GM12878 (cell line): Measurements from ENCODE around the gene CAPNS2. TPM values are rescaled to one million over a fixed set of nuclear protein-coding genes. Genes with fewer than 3 reads are reported as not detected.

Experiments used
- ATAC-seq: fragments of 200-7000 bp; cut with Tn5 transposase; 3 replicates; pipeline ENCODE4 v1.9.1; 2020; ENCODE audit warnings: mild to moderate bottlenecking, moderate library complexity
- BruUV-seq: library from RNA; stranded (reverse); fragments of 400-500 nt; replicated peaks from 2 replicates; lab custom pipeline; 2021; lab: Mats Ljungman, UMichigan
- CTCF ChIA-PET: fragments of 300-600 bp; sonication (Branson Sonifier 250); formaldehyde crosslinking; extraction: SDS; loops from one replicate; lab custom pipeline; 2021; ENCODE audit warnings: inconsistent platforms; lab: Yijun Ruan, JAX
- POLR2A ChIA-PET: fragments of 350-600 bp; formaldehyde crosslinking; extraction: SDS; loops from one replicate; lab custom pipeline; 2021; ENCODE audit warnings: inconsistent platforms; lab: Charles Lee
- RAD21 ChIA-PET: fragments of 300-600 bp; sonication (Branson Sonifier 250); formaldehyde crosslinking; loops from one replicate; lab custom pipeline; 2023; ENCODE audit warnings: antibody characterized with exemption; ENCODE audit not compliant: unreplicated experiment; lab: Charles Lee
- SMC1A ChIA-PET: fragments of 300-600 bp; sonication (Branson Sonifier 250); formaldehyde crosslinking; loops from one replicate; lab custom pipeline; 2023; ENCODE audit not compliant: unreplicated experiment, uncharacterized antibody; lab: Charles Lee
- DNase-seq: peaks from one replicate; pipeline ENCODE4 v3.0.0-alpha.2; 2011; ENCODE audit warnings: low read depth, low spot score
- FAIRE-seq: peaks from 3 replicates; lab custom pipeline; 2011; peaks lifted over from hg19 to GRCh38; lab: Jason Lieb, UNC
- H2AFZ ChIP-seq: 2 replicates; pipeline ENCODE4 v1.6.0; 2011; ENCODE audit warnings: low read depth, low read length, control low read depth; ENCODE audit not compliant: control insufficient read depth
- H3K27ac ChIP-seq: 2 replicates; pipeline ENCODE4 v1.5.1; 2011; ENCODE audit warnings: control low read depth; ENCODE audit not compliant: control insufficient read depth, insufficient read depth
- H3K27me3 ChIP-seq, 2 experiments: replicated peaks in 1 of 2; 2 replicates each; pipeline versions ENCODE4 v1.6.0 to v1.6.1; 2011; ENCODE audit warnings: low read length in 1 of 2; ENCODE audit not compliant: control insufficient read depth in 2 of 2, insufficient read depth in 2 of 2
- H3K36me3 ChIP-seq, 2 experiments: 2 replicates each; pipeline ENCODE4 v1.5.1; 2011; ENCODE audit warnings: low read length in 1 of 2; ENCODE audit not compliant: control insufficient read depth in 2 of 2, insufficient read depth in 2 of 2
- H3K4me1 ChIP-seq: 2 replicates; pipeline ENCODE4 v1.6.1; 2011; ENCODE audit warnings: mild to moderate bottlenecking, low read length, moderate library complexity, mixed read lengths; ENCODE audit not compliant: control insufficient read depth, insufficient read depth
- H3K4me2 ChIP-seq: 2 replicates; pipeline ENCODE4 v1.6.0; 2011; ENCODE audit warnings: control low read depth; ENCODE audit not compliant: control insufficient read depth, insufficient read depth
- H3K4me3 ChIP-seq: fragments of 200-600 bp; sonication (generic); 2 replicates; pipeline ENCODE4 v1.5.1; 2016
- H3K79me2 ChIP-seq: 2 replicates; pipeline ENCODE4 v1.6.0; 2011; ENCODE audit warnings: low read length; ENCODE audit not compliant: control insufficient read depth, insufficient read depth
- H3K9ac ChIP-seq: 2 replicates; pipeline ENCODE4 v1.8.0; 2011; ENCODE audit warnings: low read length, control low read depth, mixed read lengths; ENCODE audit not compliant: control insufficient read depth, insufficient read depth
- H3K9me3 ChIP-seq: replicated peaks from 3 replicates; pipeline ENCODE4 v1.5.1; 2011; ENCODE audit warnings: mild to moderate bottlenecking, low read length; ENCODE audit not compliant: control insufficient read depth, insufficient read depth
- H4K20me1 ChIP-seq: 2 replicates; pipeline ENCODE4 v1.6.0; 2011; ENCODE audit not compliant: control insufficient read depth, insufficient read depth
- BMI1 ChIP-seq: fragments of 450-650 bp; IDR thresholded peaks from 2 replicates; pipeline ENCODE4 v1.6.1; 2016; ENCODE audit warnings: mild to moderate bottlenecking, moderate library complexity, borderline replicate concordance
- CHD1 ChIP-seq: IDR thresholded peaks from 2 replicates; pipeline ENCODE4 v1.6.1; 2012; ENCODE audit warnings: low read depth, low read length, improper control_type of control experiment
- KDM1A ChIP-seq: fragments of 200-600 bp; sonication (generic); IDR thresholded peaks from 2 replicates; pipeline ENCODE4 v1.6.1; 2016; ENCODE audit warnings: borderline replicate concordance
- MTA2 ChIP-seq: fragments of 450-650 bp; IDR thresholded peaks from 2 replicates; pipeline ENCODE4 v1.6.1; 2016; ENCODE audit warnings: low read depth, mild to moderate bottlenecking, moderate library complexity
- NR2C1 ChIP-seq: fragments of 450-650 bp; IDR thresholded peaks from 2 replicates; pipeline ENCODE4 v1.6.1; 2017; ENCODE audit warnings: antibody characterized with exemption, mild to moderate bottlenecking, moderate library complexity
- SUZ12 ChIP-seq: fragments of 200-600 bp; sonication (generic); IDR thresholded peaks from one replicate; pipeline ENCODE4 v1.6.1; 2018; ENCODE audit warnings: antibody characterized with exemption, mild to moderate bottlenecking; ENCODE audit not compliant: unreplicated experiment
- TCF7 ChIP-seq: IDR thresholded peaks from 2 replicates; pipeline ENCODE4 v1.6.1; 2014; ENCODE audit warnings: antibody characterized with exemption, borderline replicate concordance
- WRNIP1 ChIP-seq: IDR thresholded peaks from 2 replicates; pipeline ENCODE4 v1.6.1; 2011; ENCODE audit warnings: low read depth, low read length, improper control_type of control experiment, borderline replicate concordance
- WGBS: methylation state at CpG from one replicate; pipeline ENCODE4 v1.1.6; 2016; ENCODE audit warnings: low lambda C conversion rate; ENCODE audit not compliant: insufficient replicate concordance, insufficient coverage; ENCODE audit errors: missing lambda C conversion rate; 5-methylcytosine and 5-hydroxymethylcytosine counted together
- in situ Hi-C: fragments of 300-500 bp; cut with MboI; formaldehyde crosslinking; loops from 9 replicates; pipeline ENCODE4 v1.14.3; 2018; ENCODE audit warnings: mixed read lengths
- intact Hi-C: fragments of 100-400 bp; cut with micrococcal nuclease; formaldehyde crosslinking; loops from one replicate; pipeline ENCODE4 v1.14.2; 2022; ENCODE audit not compliant: unreplicated experiment
- polyA plus RNA-seq, 11 experiments: library from polyadenylated mRNA; depleted of rRNA in 4 of 11; unstranded in 6 of 11; stranded (reverse) in 5 of 11; fragments of >200 nt; fragmentation: Nextera tagmentation in 4 of 11; fragmentation: Illumina TruSeq in 1 of 11; extraction: Ambion mirVana in 4 of 11; extraction: Trizol in 1 of 11; gene quantifications; 1 replicate in 1 of 11; 2 replicates in 10 of 11; pipeline versions ENCODE4 v1.2.1 to v1.2.3, GENCODE V29; 2011 to 2016; ENCODE audit warnings: inconsistent platforms in 2 of 11, missing spikeins in 2 of 11, low read depth in 1 of 11
- total RNA-seq, 4 experiments: library from RNA; depleted of rRNA in 3 of 4; stranded (reverse); fragments of >200 nt in 3 of 4; fragmentation: Illumina TruSeq in 1 of 4; extraction: Trizol in 1 of 4; gene quantifications; 2 replicates each; pipeline versions ENCODE4 v1.2.1 to v1.2.3, GENCODE V29; 2013 to 2021
- TF ChIP-seq, protein P1 (sequence below): fragments of 450-650 bp; IDR thresholded peaks from 2 replicates; pipeline ENCODE4 v1.6.1; 2017; ENCODE audit warnings: borderline replicate concordance
- TF ChIP-seq, protein P2 (sequence below), 3 experiments: IDR thresholded peaks in 2 of 3; conservative IDR thresholded peaks in 1 of 3; 2 replicates each; pipeline ENCODE4 v1.5.1; 2011; ENCODE audit warnings: low read depth in 3 of 3, low read length in 3 of 3, mild to moderate bottlenecking in 3 of 3, control low read depth in 2 of 3, moderate library complexity in 2 of 3, inconsistent platforms in 1 of 3, mixed read lengths in 1 of 3; ENCODE audit not compliant: control insufficient read depth in 2 of 3, insufficient read depth in 1 of 3; ENCODE audit errors: extremely low read depth in 1 of 3

CAPNS2 gene
- total and polyA plus RNA-seq, 10 of the 15 experiments (the other 5 are each of a cell fraction or from before 2014, with no cell fraction given) = not detected

DNA sequence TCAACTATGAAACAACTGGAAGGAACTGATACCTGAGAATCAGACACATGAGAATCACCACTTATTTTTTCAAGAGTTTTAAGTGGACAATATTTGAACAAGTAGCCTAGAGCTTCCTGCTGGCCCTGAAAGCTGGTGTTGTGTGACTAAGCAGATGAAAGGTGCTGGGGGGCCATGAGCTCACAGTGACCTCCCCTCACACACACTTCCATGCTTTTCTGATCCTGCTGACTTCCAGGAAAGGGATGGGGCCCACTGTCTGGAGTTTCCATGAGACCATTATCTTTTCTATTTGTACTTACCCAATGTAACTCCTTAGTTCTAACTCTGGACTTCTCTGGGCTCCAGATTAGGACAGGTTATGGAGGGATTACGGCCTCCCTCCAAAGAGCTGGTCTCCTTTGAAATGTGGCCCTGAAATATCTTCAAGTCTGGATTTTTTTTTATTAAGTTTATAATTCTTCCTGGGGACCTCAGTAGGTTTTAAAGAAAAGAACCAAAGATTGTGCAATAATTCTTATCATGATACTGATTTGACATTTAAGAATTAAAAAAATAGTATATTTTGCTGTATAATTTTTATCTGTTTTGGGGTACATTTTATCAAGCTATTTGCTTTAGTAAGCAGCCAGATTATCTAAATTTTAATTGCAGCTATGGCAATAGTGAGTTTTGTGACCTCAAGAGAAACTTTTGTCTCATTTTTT, 4.9 kb downstream of the CAPNS2 start:
- BruUV-seq = no TSS peak
- POLR2A ChIA-PET = no interaction called here

DNA sequence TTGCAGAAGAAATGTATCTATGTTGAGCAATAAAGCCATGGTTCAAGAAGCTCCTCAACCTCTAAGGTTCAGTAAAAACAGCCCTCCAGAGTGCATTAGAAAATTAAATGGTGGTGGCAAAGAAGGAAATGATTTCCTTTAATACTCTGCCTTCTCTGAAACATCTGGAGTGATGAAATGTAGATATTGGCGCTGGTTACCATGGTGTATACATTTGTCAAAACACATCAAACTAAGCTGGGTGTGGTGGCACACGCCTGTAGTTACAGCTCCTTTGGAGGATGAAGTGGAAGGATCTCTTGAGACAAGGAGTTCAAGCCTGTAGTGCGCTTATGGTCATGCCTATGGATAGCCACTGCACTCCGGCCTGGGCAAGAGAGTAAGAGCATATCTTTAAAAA, 6.0 kb downstream of the CAPNS2 start:
- Histone ChIP-seq H3K36me3 (no peaks in the 10 kb centered on the region), H3K4me1 (no peaks in the 10 kb centered on the region), H2AFZ (no peak overlapping the region), H3K9ac (no peak overlapping the region)
- no TSS peak for BruUV-seq
- ATAC-seq = no peak
- intact Hi-C loops = no loop called here
- DNase-seq = no peak
- TF ChIP-seq NR2C1 (no peak), BMI1 (no peak), SUZ12 (no peak), MTA2 (no peak)
- TF ChIP-seq, protein P1, sequence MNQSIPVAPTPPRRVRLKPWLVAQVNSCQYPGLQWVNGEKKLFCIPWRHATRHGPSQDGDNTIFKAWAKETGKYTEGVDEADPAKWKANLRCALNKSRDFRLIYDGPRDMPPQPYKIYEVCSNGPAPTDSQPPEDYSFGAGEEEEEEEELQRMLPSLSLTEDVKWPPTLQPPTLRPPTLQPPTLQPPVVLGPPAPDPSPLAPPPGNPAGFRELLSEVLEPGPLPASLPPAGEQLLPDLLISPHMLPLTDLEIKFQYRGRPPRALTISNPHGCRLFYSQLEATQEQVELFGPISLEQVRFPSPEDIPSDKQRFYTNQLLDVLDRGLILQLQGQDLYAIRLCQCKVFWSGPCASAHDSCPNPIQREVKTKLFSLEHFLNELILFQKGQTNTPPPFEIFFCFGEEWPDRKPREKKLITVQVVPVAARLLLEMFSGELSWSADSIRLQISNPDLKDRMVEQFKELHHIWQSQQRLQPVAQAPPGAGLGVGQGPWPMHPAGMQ = no peak
- TF ChIP-seq, protein P2, sequence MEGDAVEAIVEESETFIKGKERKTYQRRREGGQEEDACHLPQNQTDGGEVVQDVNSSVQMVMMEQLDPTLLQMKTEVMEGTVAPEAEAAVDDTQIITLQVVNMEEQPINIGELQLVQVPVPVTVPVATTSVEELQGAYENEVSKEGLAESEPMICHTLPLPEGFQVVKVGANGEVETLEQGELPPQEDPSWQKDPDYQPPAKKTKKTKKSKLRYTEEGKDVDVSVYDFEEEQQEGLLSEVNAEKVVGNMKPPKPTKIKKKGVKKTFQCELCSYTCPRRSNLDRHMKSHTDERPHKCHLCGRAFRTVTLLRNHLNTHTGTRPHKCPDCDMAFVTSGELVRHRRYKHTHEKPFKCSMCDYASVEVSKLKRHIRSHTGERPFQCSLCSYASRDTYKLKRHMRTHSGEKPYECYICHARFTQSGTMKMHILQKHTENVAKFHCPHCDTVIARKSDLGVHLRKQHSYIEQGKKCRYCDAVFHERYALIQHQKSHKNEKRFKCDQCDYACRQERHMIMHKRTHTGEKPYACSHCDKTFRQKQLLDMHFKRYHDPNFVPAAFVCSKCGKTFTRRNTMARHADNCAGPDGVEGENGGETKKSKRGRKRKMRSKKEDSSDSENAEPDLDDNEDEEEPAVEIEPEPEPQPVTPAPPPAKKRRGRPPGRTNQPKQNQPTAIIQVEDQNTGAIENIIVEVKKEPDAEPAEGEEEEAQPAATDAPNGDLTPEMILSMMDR (IDR thresholded peaks at IDR 0.05 in 2 of 3, conservative IDR thresholded peaks at IDR 0.05 in 1 of 3; ENCODE audit: control insufficient read depth in 2 of 3, extremely low read depth in 1 of 3, insufficient read depth in 1 of 3, low read depth in 3 of 3, low read length in 3 of 3) = no peak
- TF ChIP-seq, all 136 proteins: peak for 0
- no peaks in the 10 kb centered on the region for H3K79me2 ChIP-seq
- no peaks in the 10 kb centered on the region for H3K27me3 ChIP-seq
- no peak overlapping the region for H3K27ac ChIP-seq
- WGBS = 16% methylated on average over 4 of the region's 4 CpGs
- in situ Hi-C loops = no loop called here
- ChIA-PET RAD21 (no interaction called here), CTCF (no interaction called here), POLR2A (no interaction called here), SMC1A (interaction anchor here (1.7 kb wide), 1 partner anchor 108 kb away, joined by 7 read pairs; no protein-coding TSS in a partner anchor)
- no peak for FAIRE-seq
- H4K20me1 ChIP-seq = no peaks in the 10 kb centered on the region
- no peaks in the 10 kb centered on the region for H3K9me3 ChIP-seq
- no peak overlapping the region for H3K4me2 ChIP-seq
- no peak overlapping the region for H3K4me3 ChIP-seq

More for the DNA sequence above, 4.9 kb downstream of the CAPNS2 start:
- CTCF ChIA-PET = no interaction called here
- Histone ChIP-seq H3K36me3 (no peaks in the 10 kb centered on the region), H3K79me2 (no peaks in the 10 kb centered on the region), H3K4me2 (no peak overlapping the region), H3K9me3 (no peaks in the 10 kb centered on the region), H3K9ac (no peak overlapping the region), H3K4me1 (no peaks in the 10 kb centered on the region), H3K4me3 (no peak overlapping the region), H4K20me1 (no peaks in the 10 kb centered on the region), H2AFZ (no peak overlapping the region), H3K27me3 (no peaks in the 10 kb centered on the region), H3K27ac (no peak overlapping the region)
- FAIRE-seq (no peak), ATAC-seq (no peak), DNase-seq (no peak)
- TF ChIP-seq TCF7 (no peak), KDM1A (no peak), CHD1 (no peak), WRNIP1 (no peak)
- SMC1A ChIA-PET = interaction anchor here (1.5 kb wide), 1 partner anchor 9 kb away, joined by 4 read pairs; no protein-coding TSS in a partner anchor
- intact Hi-C loops (no loop called here), in situ Hi-C loops (no loop called here)
- WGBS = 0% methylated on average over 1 of the region's 1 CpG
- RAD21 ChIA-PET = no interaction called here
